HepG2 (cell line): Measurements from ENCODE around the gene SMPD1. TPM values are rescaled to one million over a fixed set of nuclear protein-coding genes. Genes with fewer than 3 reads are reported as not detected.
A peak's percentile ranks its signal among the peaks of the same experiment; 100 is the strongest.

ENCODE experiments used
- ATF4 ChIP-seq, 2 experiments: fragments of 450-650 bp in 1 of 2; sonication (generic) in 1 of 2; formaldehyde crosslinking; IDR thresholded peaks; 2 replicates each; pipeline versions ENCODE4 v1.5.0 to v1.8.0; 2020 to 2022; ENCODE audit warnings: mild to moderate bottlenecking in 1 of 2, missing genetic modification reagents in 1 of 2
- BRD4 ChIP-seq: sonication (generic); formaldehyde crosslinking; IDR thresholded peaks from 2 replicates; pipeline ENCODE4 v1.4.0; 2020; ENCODE audit warnings: missing genetic modification reagents
- CBX5 ChIP-seq: sonication (generic); formaldehyde crosslinking; IDR thresholded peaks from 2 replicates; pipeline ENCODE4 v1.4.0; 2020; ENCODE audit warnings: missing genetic modification reagents, borderline replicate concordance
- CEBPZ ChIP-seq: IDR thresholded peaks from 2 replicates; pipeline ENCODE4 v1.6.1; 2012; ENCODE audit warnings: low read length, improper control_type of control experiment
- CSRNP2 ChIP-seq: sonication (generic); formaldehyde crosslinking; conservative IDR thresholded peaks from 2 replicates; pipeline ENCODE4 v1.8.0; 2022; ENCODE audit warnings: low read depth, missing genetic modification reagents
- HNF4G ChIP-seq, 2 experiments: sonication (generic) in 1 of 2; formaldehyde crosslinking in 1 of 2; IDR thresholded peaks; 2 replicates each; pipeline versions ENCODE4 v1.4.0 to v1.6.1; 2011 to 2020; ENCODE audit warnings: borderline replicate concordance in 2 of 2, low read depth in 2 of 2, mild to moderate bottlenecking in 2 of 2, low read length in 1 of 2, missing genetic modification reagents in 1 of 2, moderate library complexity in 1 of 2
- HOMEZ ChIP-seq: IDR thresholded peaks from 2 replicates; pipeline ENCODE4 v1.6.1; 2016; ENCODE audit warnings: low read depth
- KLF11 ChIP-seq: IDR thresholded peaks from 2 replicates; pipeline ENCODE4 v1.6.1; 2016; ENCODE audit warnings: missing compliant biosample characterization
- NFE2L2 ChIP-seq: fragments of 150-350 bp; IDR thresholded peaks from 2 replicates; pipeline ENCODE4 v1.6.1; 2014; ENCODE audit warnings: low read length
- NR2C2 ChIP-seq: sonication (generic); formaldehyde crosslinking; IDR thresholded peaks from 2 replicates; pipeline ENCODE4 v1.4.0; 2020; ENCODE audit warnings: missing genetic modification reagents, mild to moderate bottlenecking, moderate library complexity, borderline replicate concordance
- REXO4 ChIP-seq: sonication (generic); formaldehyde crosslinking; IDR thresholded peaks from 2 replicates; pipeline ENCODE4 v1.8.0; 2022; ENCODE audit warnings: missing genetic modification reagents, mild to moderate bottlenecking, borderline replicate concordance
- SMAD1 ChIP-seq: sonication (generic); formaldehyde crosslinking; IDR thresholded peaks from 2 replicates; pipeline ENCODE4 v1.4.0; 2020; ENCODE audit warnings: missing genetic modification reagents, low read depth, mild to moderate bottlenecking, borderline replicate concordance
- SOX6 ChIP-seq, 2 experiments: fragments of 450-650 bp in 1 of 2; sonication (generic) in 1 of 2; formaldehyde crosslinking in 1 of 2; IDR thresholded peaks; 2 replicates each; pipeline versions ENCODE4 v1.4.0 to v1.6.1; 2017 to 2020; ENCODE audit warnings: antibody characterized with exemption in 1 of 2, mild to moderate bottlenecking in 1 of 2, missing genetic modification reagents in 1 of 2
- TBX2 ChIP-seq: sonication (generic); formaldehyde crosslinking; IDR thresholded peaks from 2 replicates; pipeline ENCODE4 v1.5.0; 2020; ENCODE audit warnings: missing genetic modification reagents, mild to moderate bottlenecking, borderline replicate concordance
- TFAP4 ChIP-seq: sonication (generic); IDR thresholded peaks from 2 replicates; pipeline ENCODE4 v1.6.1; 2016; ENCODE audit warnings: low read depth, borderline replicate concordance
- U2AF1 ChIP-seq: fragments of 200-400 bp; formaldehyde crosslinking; optimal IDR thresholded peaks from 2 replicates; pipeline ENCODE3; 2017; ENCODE audit warnings: mild to moderate bottlenecking, low read depth, low read length
- ZNF275 ChIP-seq: sonication (generic); formaldehyde crosslinking; IDR thresholded peaks from 2 replicates; pipeline ENCODE4 v1.8.0; 2022; ENCODE audit warnings: missing genetic modification reagents, mild to moderate bottlenecking, inconsistent platforms, borderline replicate concordance
- ZNF350 ChIP-seq: sonication (generic); formaldehyde crosslinking; IDR thresholded peaks from 2 replicates; pipeline ENCODE4 v1.4.0; 2020; ENCODE audit warnings: mild to moderate bottlenecking, low read depth, missing genetic modification reagents, borderline replicate concordance
- ZNF737 ChIP-seq: sonication (generic); formaldehyde crosslinking; IDR thresholded peaks from 2 replicates; pipeline ENCODE4 v1.5.0; 2020; ENCODE audit warnings: missing genetic modification reagents, mild to moderate bottlenecking, borderline replicate concordance
- polyA plus RNA-seq, 8 experiments: library from polyadenylated mRNA; depleted of rRNA in 3 of 8; stranded (reverse) in 7 of 8; unstranded in 1 of 8; fragments of >200 nt; fragmentation: Illumina TruSeq in 4 of 8; extraction: Trizol in 4 of 8; gene quantifications; 2 replicates each; pipeline versions ENCODE4 v1.2.1 to v1.2.3, GENCODE V29; 2011 to 2016; ENCODE audit warnings: low read depth in 4 of 8, missing spikeins in 1 of 8, mixed read lengths in 1 of 8; ENCODE audit not compliant: insufficient read depth in 1 of 8
- total RNA-seq, 5 experiments: library from RNA; depleted of rRNA; stranded (reverse); fragments of >200 nt; fragmentation: Illumina TruSeq; extraction: Trizol; gene quantifications; 2 replicates each; pipeline ENCODE4 v1.2.3, GENCODE V29; 2016; ENCODE audit warnings: low read depth in 1 of 5

The SMPD1 gene
- total and polyA plus RNA-seq, 2 of the 13 experiments (the other 11 are each of a cell fraction or from before 2014, with no cell fraction given): 6.3 to 8.4 TPM

- TF ChIP-seq CSRNP2 (CRISPR knock-in tag): no peak
- peak; percentile 21; the same call in 1 of the 2 replicates for TF ChIP-seq ZNF350 (CRISPR knock-in tag)
- 0 out of 2 replicates have a peak, but pooled peaks have one; percentile 57 for TF ChIP-seq CBX5
- TF ChIP-seq NFE2L2: no peak
- no peak for TF ChIP-seq BRD4 (CRISPR knock-in tag)
- no peak for TF ChIP-seq ZNF737 (CRISPR knock-in tag)
- TF ChIP-seq HOMEZ (CRISPR knock-in tag): no peak
- no peak for TF ChIP-seq REXO4 (CRISPR knock-in tag)
- no peak for TF ChIP-seq CEBPZ
- peak in 1 of 2 experiments; percentile 75; a peak in 2 of 4 replicates for TF ChIP-seq ATF4 (CRISPR knock-in tag; IDR thresholded peaks at IDR 0.05)
- peak; percentile 49; the same call in 1 of the 2 replicates for TF ChIP-seq TBX2 (CRISPR knock-in tag)
- no peak for TF ChIP-seq SMAD1 (CRISPR knock-in tag)
- no peak for TF ChIP-seq ZNF275 (CRISPR knock-in tag)
- TF ChIP-seq HNF4G (IDR thresholded peaks at IDR 0.05; ENCODE audit: borderline replicate concordance, low read depth, low read length): peak; percentile 75; the same call in 1 of the 2 replicates
- TF ChIP-seq HNF4G (CRISPR knock-in tag; IDR thresholded peaks at IDR 0.05; ENCODE audit: borderline replicate concordance, low read depth): no peak
- TF ChIP-seq U2AF1: no peak
- TF ChIP-seq SOX6 (IDR thresholded peaks at IDR 0.05): no peak
- TF ChIP-seq SOX6 (CRISPR knock-in tag; IDR thresholded peaks at IDR 0.05): peak; percentile 74
- no peak for TF ChIP-seq KLF11
- TF ChIP-seq NR2C2: peak; percentile 45; the same call in 1 of the 2 replicates
- TF ChIP-seq TFAP4: no peak
Measured at GRCh38 chr11:6440906-6441358, 50.7 kb downstream of the SMPD1 start, which contains the start of gene HPX (continued).
